DND-41 (cell line): ENCODE measurements around the gene FGF18.

ENCODE experiments used
- CTCF ChIP-seq: IDR thresholded peaks from 2 replicates; pipeline ENCODE4 v1.5.1; 2012; ENCODE audit warnings: borderline replicate concordance, low read length, moderate library complexity, mild to moderate bottlenecking; ENCODE audit not compliant: poor library complexity, severe bottlenecking; ENCODE audit errors: extremely low read depth
- EZH2 ChIP-seq: IDR thresholded peaks from 3 replicates; pipeline ENCODE4 v1.6.1; 2012; ENCODE audit warnings: borderline replicate concordance, low read depth, mild to moderate bottlenecking, moderate library complexity, low read length, inconsistent platforms; ENCODE audit not compliant: severe bottlenecking

GRCh38 chr5:171474230-171474813 is 54.9 kb downstream of the FGF18 start:
- no peak for TF ChIP-seq CTCF
- no peak for TF ChIP-seq EZH2
